Measurements from ENCODE around the gene WNT4.
"Not testable (repeated sequence)": the region's sequence is repeated elsewhere in the genome, so short reads cannot be mapped to it uniquely, and the experiment has no call there.

The WNT4 gene

DNA sequence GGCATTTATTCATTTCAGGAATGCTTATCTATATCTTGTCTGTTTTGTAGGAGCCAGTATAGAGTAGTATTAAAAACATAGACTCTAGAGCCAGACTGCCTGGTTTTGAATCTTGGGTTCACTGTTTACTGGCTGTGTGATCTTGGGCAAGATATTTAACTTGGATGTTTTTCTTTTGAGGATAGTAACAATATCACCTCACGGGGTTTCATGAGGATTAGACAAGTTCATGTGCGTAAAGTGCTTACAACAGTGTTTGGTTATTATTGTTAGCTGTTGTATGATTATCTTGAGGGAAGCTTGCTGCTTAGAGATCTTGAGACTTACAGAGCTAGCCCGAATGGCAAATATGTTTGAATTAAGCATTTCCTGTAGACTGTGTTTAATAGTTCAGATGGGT lies 40.2 kb downstream of the WNT4 start:
- FAIRE-seq (no peak), DNase-seq (ENCODE audit: insufficient read length) (no peak)
- TF ChIP-seq POLR2AphosphoS5 (IDR thresholded peaks at IDR 0.05; ENCODE audit: low read depth, low read length) (no peak), POLR2A (IDR thresholded peaks at IDR 0.05; ENCODE audit: low read depth, low read length) (no peak), TAF1 (IDR thresholded peaks at IDR 0.05; ENCODE audit: borderline replicate concordance, low read depth, low read length) (no peak)

GRCh38 chr1:22101995-22102394 lies 40.9 kb downstream of the WNT4 start:
- FAIRE-seq (no peak), DNase-seq (ENCODE audit: insufficient read length) (no peak)
- TF ChIP-seq POLR2A (IDR thresholded peaks at IDR 0.05; ENCODE audit: low read depth, low read length) = no peak
- no peak for TF ChIP-seq TAF1 (IDR thresholded peaks at IDR 0.05; ENCODE audit: borderline replicate concordance, low read depth, low read length)
- TF ChIP-seq POLR2AphosphoS5 (IDR thresholded peaks at IDR 0.05; ENCODE audit: low read depth, low read length) = no peak

DNA sequence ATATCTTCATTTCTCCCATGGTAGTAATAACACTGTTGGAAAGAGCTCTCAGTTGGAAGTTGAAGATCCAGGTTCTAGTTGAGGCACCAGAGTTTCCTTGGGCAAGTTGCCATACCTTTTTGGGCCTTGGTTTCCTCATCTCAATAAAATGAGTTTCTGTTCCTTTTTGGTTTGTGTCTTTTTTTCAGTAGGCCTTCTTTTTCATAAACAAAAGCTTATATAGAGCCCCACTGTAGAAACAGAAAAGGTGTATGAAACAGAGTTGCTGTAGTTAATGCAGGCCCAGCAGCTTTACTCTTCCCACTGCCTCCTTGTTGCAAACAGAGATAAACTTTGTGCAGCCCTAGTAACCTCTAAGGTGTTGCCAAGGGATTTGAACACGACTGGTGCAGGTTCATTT lies 41.7 kb downstream of the WNT4 start:
- no peak for DNase-seq (ENCODE audit: insufficient read length)

DNA sequence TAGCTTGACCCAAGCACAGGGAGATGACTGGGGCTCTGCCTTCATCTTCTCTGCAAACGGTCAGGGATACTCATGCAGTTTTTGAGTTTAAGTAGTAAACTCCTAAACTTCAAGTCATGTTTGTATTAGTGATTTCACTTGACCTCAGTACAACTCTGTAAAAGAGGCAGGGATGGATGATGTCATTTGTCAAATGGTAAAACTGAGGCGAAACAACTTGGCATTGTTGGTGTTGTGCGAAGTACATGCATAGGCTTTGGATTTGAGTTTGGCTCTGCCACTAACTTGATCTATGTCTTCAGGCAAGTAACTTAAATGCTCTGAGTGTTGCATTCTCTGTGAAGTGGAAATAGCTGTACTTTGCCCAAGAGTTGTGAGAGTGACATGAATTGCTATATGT lies 42.7 kb downstream of the WNT4 start:
- FAIRE-seq (peak; percentile 86), DNase-seq (ENCODE audit: insufficient read length) (no peak)
- no peak for TF ChIP-seq TAF1 (IDR thresholded peaks at IDR 0.05; ENCODE audit: borderline replicate concordance, low read depth, low read length)
- no peak for TF ChIP-seq POLR2AphosphoS5 (IDR thresholded peaks at IDR 0.05; ENCODE audit: low read depth, low read length)
- TF ChIP-seq POLR2A (IDR thresholded peaks at IDR 0.05; ENCODE audit: low read depth, low read length) = no peak

More for the DNA sequence above, 41.7 kb downstream of the WNT4 start:
- TF ChIP-seq TAF1 (IDR thresholded peaks at IDR 0.05; ENCODE audit: borderline replicate concordance, low read depth, low read length) (no peak), POLR2AphosphoS5 (IDR thresholded peaks at IDR 0.05; ENCODE audit: low read depth, low read length) (no peak), POLR2A (IDR thresholded peaks at IDR 0.05; ENCODE audit: low read depth, low read length) (no peak)
- FAIRE-seq = no peak

GRCh38 chr1:22098752-22099151 lies 44.1 kb downstream of the WNT4 start:
- FAIRE-seq = no peak
- TF ChIP-seq POLR2AphosphoS5 (IDR thresholded peaks at IDR 0.05; ENCODE audit: low read depth, low read length) (no peak), POLR2A (IDR thresholded peaks at IDR 0.05; ENCODE audit: low read depth, low read length) (peak; percentile 33; the same call in 1 of the 2 replicates)
- no peak for DNase-seq (ENCODE audit: insufficient read length)

DNA sequence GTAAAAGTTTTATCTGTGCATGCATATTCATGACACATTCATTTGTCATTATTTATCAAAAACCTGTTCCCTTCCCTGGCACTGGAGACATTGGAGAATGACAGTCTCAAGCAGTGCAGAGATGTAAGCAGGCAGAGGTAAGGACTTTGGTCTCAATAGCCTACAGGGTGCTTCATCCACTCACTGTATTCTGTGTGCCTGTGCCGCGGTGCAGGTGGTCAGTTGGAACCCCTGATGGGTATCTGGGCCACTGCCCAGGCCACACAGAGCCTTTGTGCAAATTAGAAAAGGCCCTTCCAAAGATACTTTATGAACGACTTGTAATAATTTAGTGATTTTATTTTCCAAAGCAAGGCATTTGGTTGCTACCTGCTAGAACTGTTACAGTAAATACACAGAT lies 46.4 kb downstream of the WNT4 start:
- DNase-seq (ENCODE audit: insufficient read length) = no peak

DNA sequence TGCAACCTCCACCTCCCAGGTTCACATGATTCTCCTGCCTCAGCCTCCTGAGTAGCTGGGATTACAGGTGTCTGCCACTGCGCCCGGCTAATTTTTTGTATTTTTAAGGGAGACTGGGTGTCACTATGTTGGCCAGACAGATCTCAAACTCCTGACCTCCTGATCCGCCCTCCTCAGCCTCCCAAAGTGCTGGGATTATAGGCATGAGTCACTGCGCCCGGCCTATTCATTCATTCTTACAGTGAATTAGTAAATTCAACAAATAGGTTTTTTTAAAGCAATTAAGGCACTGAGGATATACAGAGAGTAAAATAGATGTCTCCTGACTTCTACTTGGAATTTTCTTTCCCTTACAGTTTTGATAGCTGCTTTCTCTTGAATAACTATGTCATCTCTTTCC lies 46.9 kb downstream of the WNT4 start:
- TF ChIP-seq TAF1 (IDR thresholded peaks at IDR 0.05; ENCODE audit: borderline replicate concordance, low read depth, low read length) (no peak), POLR2AphosphoS5 (IDR thresholded peaks at IDR 0.05; ENCODE audit: low read depth, low read length) (no peak), POLR2A (IDR thresholded peaks at IDR 0.05; ENCODE audit: low read depth, low read length) (no peak)
- DNase-seq (ENCODE audit: insufficient read length) (no peak), FAIRE-seq (no peak)

More for the DNA sequence above, 46.4 kb downstream of the WNT4 start:
- TF ChIP-seq POLR2AphosphoS5 (IDR thresholded peaks at IDR 0.05; ENCODE audit: low read depth, low read length) (no peak), TAF1 (IDR thresholded peaks at IDR 0.05; ENCODE audit: borderline replicate concordance, low read depth, low read length) (no peak), POLR2A (IDR thresholded peaks at IDR 0.05; ENCODE audit: low read depth, low read length) (no peak)
- FAIRE-seq = no peak

- TF ChIP-seq POLR2AphosphoS5 (IDR thresholded peaks at IDR 0.05; ENCODE audit: low read depth, low read length) (no peak), TAF1 (IDR thresholded peaks at IDR 0.05; ENCODE audit: borderline replicate concordance, low read depth, low read length) (no peak), POLR2A (IDR thresholded peaks at IDR 0.05; ENCODE audit: low read depth, low read length) (no peak)
- DNase-seq (ENCODE audit: insufficient read length) (no peak), FAIRE-seq (no peak)
Measured at GRCh38 chr1:22093513-22093912, 49.4 kb downstream of the WNT4 start.

GRCh38 chr1:22092026-22092768 lies 50.7 kb downstream of the WNT4 start:
- FAIRE-seq = peak; percentile 40
- not testable (repeated sequence) for DNase-seq (ENCODE audit: insufficient read length)

DNA sequence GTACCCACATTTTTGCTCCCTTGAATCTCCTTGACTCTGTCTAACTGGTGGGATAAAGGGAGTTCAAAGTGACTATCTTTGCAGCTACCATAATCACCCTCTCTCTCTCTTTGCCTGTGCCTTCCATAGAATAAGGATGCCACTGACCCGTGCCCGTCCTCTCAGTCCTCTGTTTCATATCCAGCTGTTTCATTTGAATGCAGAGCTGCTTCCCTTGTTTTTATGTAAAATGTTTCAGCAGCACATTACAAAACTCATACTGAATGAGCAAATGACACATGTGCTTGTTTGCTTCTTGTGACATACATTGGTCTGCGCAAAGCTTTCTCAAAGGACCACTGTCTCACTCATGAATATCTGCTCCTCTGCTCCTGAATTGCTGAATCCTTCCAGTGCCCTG lies 52.0 kb downstream of the WNT4 start:
- DNase-seq (ENCODE audit: insufficient read length) (no peak), FAIRE-seq (no peak)
- TF ChIP-seq POLR2AphosphoS5 (IDR thresholded peaks at IDR 0.05; ENCODE audit: low read depth, low read length) (no peak), POLR2A (IDR thresholded peaks at IDR 0.05; ENCODE audit: low read depth, low read length) (no peak), TAF1 (IDR thresholded peaks at IDR 0.05; ENCODE audit: borderline replicate concordance, low read depth, low read length) (no peak)

DNA sequence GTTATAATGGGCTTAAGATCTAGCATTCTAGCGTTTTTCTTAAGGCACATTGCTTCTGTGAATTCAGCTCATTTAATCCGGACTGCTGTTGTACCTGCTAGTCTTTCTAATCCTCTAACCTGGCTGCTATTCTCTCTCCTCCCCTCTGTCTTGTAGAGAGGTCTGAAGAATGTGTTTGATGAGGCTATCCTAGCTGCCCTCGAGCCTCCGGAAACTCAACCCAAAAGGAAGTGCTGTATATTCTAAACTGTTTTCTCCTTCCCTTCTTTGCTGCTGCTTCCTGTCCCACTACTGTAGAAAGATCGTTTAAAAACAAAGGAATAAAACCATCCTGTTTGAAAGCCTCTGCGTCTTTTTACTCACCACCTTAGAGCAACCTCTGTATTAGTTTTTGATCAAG lies 53.1 kb downstream of the WNT4 start:
- TF ChIP-seq POLR2AphosphoS5 (IDR thresholded peaks at IDR 0.05; ENCODE audit: low read depth, low read length) (no peak), POLR2A (IDR thresholded peaks at IDR 0.05; ENCODE audit: low read depth, low read length) (no peak), TAF1 (IDR thresholded peaks at IDR 0.05; ENCODE audit: borderline replicate concordance, low read depth, low read length) (no peak)
- DNase-seq (ENCODE audit: insufficient read length) (no peak), FAIRE-seq (peak; percentile 56)

- FAIRE-seq (peak; percentile 88), DNase-seq (ENCODE audit: insufficient read length) (no peak)
- TF ChIP-seq TAF1 (IDR thresholded peaks at IDR 0.05; ENCODE audit: borderline replicate concordance, low read depth, low read length) = no peak
- no peak for TF ChIP-seq POLR2AphosphoS5 (IDR thresholded peaks at IDR 0.05; ENCODE audit: low read depth, low read length)
- TF ChIP-seq POLR2A (IDR thresholded peaks at IDR 0.05; ENCODE audit: low read depth, low read length) = no peak
Measured at GRCh38 chr1:22089134-22089571, 53.7 kb downstream of the WNT4 start.
